Forelimb muscle (tissue), 1 donor: ENCODE results near the gene KIAA1210. TPM values are rescaled to one million over a fixed set of nuclear protein-coding genes. Genes with fewer than 3 reads are reported as not detected.

Experiments used
- DNase-seq: peaks from one replicate; pipeline ENCODE4 v3.0.0-alpha.2; 2013; ENCODE audit warnings: low read depth
- polyA plus RNA-seq: library from polyadenylated mRNA; unstranded; fragments of 120-200 nt; gene quantifications from one replicate; pipeline ENCODE4 v1.2.1, GENCODE V29; 2013; ENCODE audit not compliant: insufficient read length

The KIAA1210 gene
- polyA plus RNA-seq, 1 donor, result 0.24 TPM

DNA sequence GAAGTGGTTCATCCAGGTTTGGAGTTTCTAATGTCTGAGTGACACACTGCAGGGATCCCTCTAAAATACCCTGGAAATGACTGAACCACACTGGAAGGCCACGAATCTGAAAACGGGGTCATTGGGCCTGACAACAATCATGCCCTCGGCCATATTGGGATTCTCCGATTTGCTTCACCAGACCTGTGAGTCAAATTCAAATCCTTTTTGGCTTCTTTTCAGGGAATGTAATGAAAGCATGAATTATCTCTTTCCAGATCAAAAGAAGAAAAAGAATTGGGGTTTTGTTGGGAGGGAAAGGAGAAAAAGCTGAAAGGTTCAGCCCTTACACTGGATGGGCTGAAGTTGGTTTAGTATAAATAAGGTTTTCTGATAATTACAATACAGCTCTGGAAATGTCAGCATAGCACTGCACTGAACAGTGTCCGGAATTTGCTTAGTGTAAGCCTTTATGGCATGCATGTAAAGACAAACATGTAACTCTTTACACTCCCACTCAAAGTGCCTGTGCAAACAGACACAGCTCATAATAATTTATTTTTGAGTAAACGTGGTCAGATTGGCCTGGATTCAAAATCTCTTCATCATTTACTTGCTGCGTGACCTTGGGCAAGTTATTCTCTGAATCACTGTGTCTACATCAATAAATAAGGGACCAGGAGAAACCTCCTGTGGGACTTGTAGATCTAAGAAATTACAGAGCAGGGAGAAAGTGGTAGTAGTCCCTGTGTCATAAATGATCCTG, 33.4 kb downstream of the KIAA1210 start:
- no peak for DNase-seq

GRCh38 chrX:119090627-119091026, 37.0 kb downstream of the KIAA1210 start:
- DNase-seq, result no peak

- DNase-seq, result no peak
Observed at GRCh38 chrX:119089619-119090018, 38.0 kb downstream of the KIAA1210 start.

DNA sequence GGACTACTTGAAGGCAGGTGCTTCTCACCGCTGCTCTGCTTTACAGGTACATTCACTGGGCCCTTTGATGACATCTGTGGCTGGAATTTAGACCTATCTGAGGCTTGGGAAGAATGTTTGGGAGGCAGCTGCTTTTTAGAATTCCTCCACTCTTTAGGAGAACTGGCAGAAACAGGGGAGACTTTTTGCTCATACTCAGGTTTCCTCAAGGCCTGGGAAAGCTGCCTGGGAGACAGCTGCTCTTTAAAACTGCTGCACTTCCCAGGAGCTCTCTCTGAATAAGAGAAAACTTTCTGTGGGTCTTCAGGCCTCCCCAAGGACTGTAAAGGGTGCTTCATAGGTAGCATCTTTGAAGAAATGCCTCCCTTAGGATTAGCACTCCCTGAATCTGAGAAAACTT, 40.5 kb downstream of the KIAA1210 start:
- no peak for DNase-seq

DNA sequence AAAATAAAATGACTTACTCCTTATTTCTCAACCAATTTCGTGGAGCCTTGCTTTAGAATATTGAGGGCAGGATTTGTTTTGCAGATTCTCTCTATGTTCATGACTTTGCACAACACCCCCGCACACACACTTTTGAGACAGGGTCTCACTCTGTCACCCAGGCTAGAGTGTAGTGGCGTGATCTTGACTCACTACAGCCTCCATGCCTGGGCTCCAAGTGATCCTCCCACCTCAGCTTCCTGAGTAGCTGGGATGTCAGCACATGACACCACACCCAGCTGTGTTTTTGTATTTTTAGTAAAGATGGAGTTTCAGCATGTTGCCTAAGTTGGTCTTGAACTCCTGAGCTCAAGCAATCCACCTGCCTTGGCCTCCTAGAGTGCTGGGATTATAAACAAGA, 42.8 kb downstream of the KIAA1210 start:
- no peak for DNase-seq

DNA sequence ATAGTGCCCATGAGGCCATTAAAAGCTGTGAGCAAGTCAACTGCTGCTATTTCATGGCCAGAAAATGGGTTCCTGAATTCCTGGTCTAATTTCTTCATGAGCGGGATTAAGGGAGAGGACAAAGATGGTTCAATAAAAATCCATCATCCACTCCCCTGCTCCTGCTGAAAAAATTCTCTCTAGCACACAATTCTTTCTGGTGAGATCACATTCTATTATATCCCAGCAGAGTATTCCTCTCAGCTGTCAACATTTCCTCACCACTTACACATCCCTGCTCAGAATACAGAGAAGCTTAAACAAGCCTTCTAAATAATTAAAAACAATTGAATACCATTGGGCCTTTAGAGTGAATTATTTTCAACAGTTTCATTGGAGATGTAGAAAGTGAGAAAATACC, 45.3 kb downstream of the KIAA1210 start:
- no peak for DNase-seq

- no peak for DNase-seq
Observed at GRCh38 chrX:119075270-119076025, 52.2 kb downstream of the KIAA1210 start.

GRCh38 chrX:119073911-119074310, 53.7 kb downstream of the KIAA1210 start:
- DNase-seq, result no peak

GRCh38 chrX:119073200-119073905, 54.3 kb downstream of the KIAA1210 start:
- DNase-seq, result no peak

DNA sequence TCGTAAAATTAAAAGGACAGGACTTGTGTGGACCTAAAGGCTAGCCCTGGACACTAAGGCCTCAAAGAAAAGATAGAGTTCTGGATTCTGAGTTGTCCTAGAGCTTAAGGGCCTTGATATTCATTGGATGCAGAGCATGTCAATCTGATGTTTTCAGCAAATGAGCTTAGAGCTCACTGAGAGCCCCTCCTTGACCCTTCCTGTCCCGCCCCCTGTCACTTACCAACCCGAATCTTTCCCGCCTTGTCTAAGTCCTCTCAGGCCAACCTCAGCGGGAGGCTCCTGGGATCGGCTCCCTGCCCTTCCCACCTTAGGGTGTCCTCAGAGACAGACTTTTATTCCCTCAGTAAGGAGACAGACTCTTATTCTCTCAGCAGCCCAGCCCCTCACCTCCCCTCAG, 54.9 kb downstream of the KIAA1210 start, which contains the start of gene CT47C1:
TSS of gene CT47C1 (plus strand) at position 250 of the 400 bp plus-strand sequence. CDS start 233 bp downstream, outside the sequence.
- DNase-seq, result no peak

DNA sequence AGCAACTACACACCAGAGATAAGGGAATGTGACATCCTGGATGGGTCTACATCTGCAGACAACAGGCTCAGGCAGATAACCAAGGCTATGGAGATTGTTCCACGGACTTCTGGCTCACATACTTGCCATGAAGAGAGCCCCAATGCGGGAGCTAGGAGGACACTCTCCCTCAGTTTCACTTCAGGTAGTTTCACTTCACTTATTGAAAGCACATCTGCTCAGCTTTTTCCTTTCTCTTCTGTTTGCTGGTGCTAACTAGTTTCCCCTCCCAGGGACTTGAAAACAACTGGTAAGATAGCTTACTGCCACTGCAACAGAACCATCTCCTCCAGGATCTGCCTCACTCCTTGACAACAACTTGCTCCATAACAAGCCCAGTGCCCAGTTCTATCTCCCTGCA, 56.2 kb downstream of the KIAA1210 start:
- DNase-seq, result no peak

DNA sequence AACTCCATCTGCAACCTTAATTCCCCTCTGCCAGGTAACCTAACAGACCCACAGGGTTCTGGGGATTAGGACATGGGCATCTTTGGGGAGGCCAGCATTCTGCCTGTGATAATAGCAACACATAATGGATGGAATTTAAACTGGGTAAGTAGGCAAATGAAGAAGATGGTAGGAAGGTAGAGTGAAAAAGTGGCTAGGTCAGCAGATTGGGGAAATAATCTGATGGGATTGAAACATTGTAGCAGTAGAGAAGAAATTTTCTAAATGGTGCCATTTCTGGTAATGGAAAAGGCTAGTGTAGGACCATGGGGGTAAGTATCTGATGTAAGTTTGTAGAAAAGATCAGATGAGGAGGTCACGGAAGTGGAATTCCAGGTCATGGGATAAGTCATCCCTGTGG, 57.9 kb downstream of the KIAA1210 start:
- no peak for DNase-seq

DNA sequence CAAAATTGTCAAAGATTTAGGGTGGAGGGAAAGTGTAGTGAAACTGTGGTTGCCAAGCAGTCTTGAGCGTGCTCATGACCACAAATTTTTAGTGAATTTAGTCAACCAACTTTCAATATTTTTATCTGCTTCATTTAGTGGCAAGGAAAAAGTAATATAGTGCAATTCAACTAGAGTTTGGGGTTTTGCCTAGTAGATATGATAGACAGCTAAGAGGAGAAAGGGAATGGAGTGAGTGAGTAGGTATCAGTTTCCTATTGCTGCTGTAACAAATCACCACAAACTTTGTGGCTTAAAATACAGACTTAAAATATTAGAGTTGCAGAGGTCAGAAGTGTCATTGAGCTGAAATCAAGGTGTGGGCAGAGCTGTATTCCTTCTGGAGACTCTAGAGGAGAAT, 58.5 kb downstream of the KIAA1210 start:
- no peak for DNase-seq

GRCh38 chrX:119067023-119067739, 60.4 kb downstream of the KIAA1210 start:
- peak; percentile 8 for DNase-seq

GRCh38 chrX:119063428-119063827, 64.2 kb downstream of the KIAA1210 start:
- no peak for DNase-seq

DNA sequence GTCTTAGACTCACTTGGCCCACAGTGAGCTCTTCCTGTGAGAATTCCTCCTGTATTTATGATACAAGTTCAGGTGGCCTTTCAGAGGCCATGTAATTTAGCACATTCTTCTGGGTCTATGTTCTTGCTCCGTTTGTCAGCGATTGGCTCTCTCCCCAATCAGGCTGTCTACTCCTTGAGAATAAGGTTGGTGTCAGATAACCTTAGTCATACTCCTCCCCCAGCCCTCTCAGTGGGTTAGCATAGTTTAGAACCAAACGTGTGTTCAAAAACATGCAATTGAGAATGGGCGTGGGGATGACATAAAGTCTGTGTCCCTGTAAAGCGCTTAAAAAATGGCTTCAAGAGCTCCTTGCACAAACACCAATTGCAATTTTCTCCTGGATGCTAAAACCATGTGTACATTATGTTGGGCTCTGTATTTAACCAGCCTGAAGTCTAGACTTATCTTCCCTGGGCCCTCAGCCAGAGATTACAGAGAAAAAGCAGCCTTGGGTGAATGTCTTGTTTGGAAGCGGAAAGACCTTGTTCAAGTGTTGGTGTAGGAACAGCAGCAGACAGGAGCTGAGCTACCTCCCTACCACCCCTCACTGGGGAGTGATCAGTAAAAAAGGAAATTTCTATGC, 64.8 kb downstream of the KIAA1210 start:
- no peak for DNase-seq

DNA sequence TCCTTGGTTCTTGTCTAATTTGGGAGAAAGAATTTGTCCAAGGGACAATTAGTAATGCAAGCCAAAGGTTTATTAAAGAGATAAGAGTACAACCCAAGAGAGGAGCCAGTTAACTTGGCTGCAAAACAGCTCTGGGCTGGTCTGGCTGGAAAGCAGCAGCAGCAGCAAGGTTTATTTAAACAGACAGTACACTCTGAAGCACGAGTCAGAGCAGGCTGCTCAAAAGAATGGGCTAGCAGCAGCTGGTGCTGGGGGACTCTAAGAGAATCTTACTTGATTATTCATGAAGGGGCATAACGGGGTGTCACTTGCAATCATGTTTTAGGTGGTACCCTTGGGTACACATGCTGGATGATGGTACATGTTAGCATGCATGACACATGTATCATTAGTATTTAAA, 71.9 kb downstream of the KIAA1210 start:
- no peak for DNase-seq

- no peak for DNase-seq
Observed at GRCh38 chrX:119045884-119046283, 81.7 kb downstream of the KIAA1210 start.

DNA sequence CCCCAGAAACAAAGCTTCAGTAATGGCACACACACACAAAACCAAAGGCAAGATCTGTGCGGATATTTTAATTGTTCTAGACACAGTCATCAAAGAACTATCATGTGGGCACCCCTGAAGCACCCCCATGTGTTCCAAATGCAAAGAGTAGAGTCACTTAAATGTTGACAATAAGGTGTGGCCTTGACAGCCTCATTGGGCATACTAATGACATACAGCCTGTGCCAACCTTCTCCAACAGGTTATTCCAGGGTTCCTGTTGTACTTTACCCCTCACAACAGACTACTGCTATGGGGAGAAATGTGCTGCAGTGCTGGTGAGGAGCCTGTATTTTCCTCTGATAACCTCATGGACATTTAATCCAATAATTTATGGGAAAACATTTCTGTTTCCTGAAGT, 84.6 kb downstream of the KIAA1210 start:
- no peak for DNase-seq

DNA sequence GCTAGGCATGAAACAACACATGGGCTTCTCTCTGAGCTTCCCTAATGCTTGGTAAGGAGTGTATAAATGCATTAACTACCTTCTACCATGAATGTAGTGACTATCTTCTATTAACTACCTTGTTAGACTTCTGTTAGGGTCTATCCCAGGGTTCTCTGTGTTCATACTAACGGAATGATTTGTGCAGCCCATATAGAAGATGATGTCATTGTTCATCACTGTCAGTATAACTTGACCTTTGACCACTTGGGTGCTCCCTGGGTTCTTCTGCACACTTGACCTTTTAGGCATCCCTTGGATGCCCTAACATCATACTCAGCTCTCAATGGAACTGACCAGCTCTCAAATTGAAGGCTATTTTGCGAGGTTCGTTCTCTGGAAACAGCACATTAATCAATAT, 85.6 kb downstream of the KIAA1210 start:
- DNase-seq, result no peak

DNA sequence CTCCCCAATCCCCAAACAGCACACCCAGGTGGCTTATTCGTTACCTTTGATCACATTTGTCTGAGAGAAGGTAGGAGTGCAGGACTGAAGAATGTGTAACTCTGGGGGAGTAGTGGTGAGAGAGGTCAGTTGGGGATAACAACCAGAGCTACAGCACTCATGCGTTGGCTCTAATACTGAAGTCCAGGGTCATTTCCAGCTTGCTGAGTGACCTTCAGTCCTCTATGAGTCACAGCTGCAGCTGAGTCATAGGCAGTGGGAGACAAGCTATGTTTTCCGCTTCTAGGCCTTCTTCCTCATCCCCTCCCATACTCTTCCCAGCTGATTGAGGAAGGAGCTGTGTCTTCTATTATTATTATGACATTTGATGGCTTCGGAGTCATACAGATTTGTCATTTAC, 86.4 kb downstream of the KIAA1210 start:
- DNase-seq, result peak; percentile 4
